ENCODE results near the gene USP32. TPM values are rescaled to one million over a fixed set of nuclear protein-coding genes. Genes with fewer than 3 reads are reported as not detected.
"Not testable (repeated sequence)": the region's sequence is repeated elsewhere in the genome, so short reads cannot be mapped to it uniquely, and the experiment has no call there.

USP32 gene
- total RNA-seq, 2 experiments from 2014 or later = 26.5 TPM

DNA sequence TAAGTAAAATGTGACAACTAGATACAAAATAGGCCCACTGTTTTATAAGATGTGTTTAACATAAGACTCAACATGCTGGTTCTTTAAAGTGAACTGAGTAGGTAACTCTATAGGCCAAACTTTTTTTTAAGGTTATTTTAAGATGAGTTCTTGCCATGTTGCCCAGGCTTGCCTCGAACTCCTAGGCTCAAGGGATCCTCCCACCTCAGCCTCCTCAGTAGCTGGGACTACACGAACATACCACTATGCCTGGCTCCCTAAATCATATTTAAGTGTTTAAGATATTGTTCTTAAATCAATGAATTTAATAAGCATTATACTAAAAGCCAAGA is 69.9 kb downstream of the USP32 start:
- POLR2A ChIA-PET = no interaction called here
- no peaks in the 10 kb centered on the region for H3K36me3 Mint-ChIP-seq (ENCODE audit: low read depth)
- H3K27me3 Mint-ChIP-seq = no peaks in the 10 kb centered on the region
- no peak for ATAC-seq
- H3K9me3 Mint-ChIP-seq = no peaks in the 10 kb centered on the region
- intact Hi-C loops (cut with micrococcal nuclease) = no loop called here
- H3K27ac Mint-ChIP-seq = no peak overlapping the region
- peaks cover 8% of the 10 kb centered on the region for H3K4me1 Mint-ChIP-seq (ENCODE audit: low read depth)
- TF ChIP-seq, protein P1, sequence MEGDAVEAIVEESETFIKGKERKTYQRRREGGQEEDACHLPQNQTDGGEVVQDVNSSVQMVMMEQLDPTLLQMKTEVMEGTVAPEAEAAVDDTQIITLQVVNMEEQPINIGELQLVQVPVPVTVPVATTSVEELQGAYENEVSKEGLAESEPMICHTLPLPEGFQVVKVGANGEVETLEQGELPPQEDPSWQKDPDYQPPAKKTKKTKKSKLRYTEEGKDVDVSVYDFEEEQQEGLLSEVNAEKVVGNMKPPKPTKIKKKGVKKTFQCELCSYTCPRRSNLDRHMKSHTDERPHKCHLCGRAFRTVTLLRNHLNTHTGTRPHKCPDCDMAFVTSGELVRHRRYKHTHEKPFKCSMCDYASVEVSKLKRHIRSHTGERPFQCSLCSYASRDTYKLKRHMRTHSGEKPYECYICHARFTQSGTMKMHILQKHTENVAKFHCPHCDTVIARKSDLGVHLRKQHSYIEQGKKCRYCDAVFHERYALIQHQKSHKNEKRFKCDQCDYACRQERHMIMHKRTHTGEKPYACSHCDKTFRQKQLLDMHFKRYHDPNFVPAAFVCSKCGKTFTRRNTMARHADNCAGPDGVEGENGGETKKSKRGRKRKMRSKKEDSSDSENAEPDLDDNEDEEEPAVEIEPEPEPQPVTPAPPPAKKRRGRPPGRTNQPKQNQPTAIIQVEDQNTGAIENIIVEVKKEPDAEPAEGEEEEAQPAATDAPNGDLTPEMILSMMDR (IDR thresholded peaks at IDR 0.05) = no peak
- CTCF ChIA-PET = no interaction called here
- H3K4me3 Mint-ChIP-seq = no peak overlapping the region
- no peak for DNase-seq

DNA sequence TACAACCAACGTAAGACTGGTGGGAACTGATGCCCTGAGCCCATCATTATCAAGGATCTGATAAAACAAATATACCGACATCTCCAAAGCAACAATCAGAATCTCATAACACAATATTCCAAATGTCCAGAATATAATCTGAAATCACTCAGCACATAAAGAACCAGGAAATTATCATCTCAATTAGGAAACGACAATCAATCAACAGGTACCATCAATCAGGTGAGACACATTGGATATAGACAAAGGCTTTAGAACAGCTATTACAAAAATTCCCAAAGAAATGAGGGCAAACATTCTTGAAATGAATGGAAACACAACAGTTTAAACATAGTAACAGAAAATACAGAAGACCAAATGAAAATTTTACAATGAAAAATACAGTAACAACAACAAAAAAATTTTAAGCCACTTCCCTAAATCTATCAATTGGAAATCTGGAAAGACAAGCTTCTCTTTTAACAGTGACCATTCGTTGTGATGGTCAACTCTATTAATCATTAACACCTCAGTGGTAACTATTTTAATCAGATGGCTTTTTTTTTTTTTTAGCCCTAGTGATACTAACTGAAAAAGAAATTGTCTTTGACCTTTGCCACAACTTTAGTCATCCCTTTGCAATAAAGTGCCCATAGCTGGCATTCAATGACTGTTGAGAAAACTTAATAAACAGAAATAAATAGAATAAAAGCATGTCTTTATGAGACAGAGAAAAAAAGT is 70.4 kb downstream of the USP32 start:
- H3K36me3 Mint-ChIP-seq (ENCODE audit: low read depth) = peaks cover 3% of the 10 kb centered on the region
- POLR2A ChIA-PET = no interaction called here
- H3K4me3 Mint-ChIP-seq = no peak overlapping the region
- DNase-seq = no peak
- peaks cover 10% of the 10 kb centered on the region for H3K4me1 Mint-ChIP-seq (ENCODE audit: low read depth)
- intact Hi-C loops (cut with micrococcal nuclease) = no loop called here
- CTCF ChIA-PET = no interaction called here
- no peaks in the 10 kb centered on the region for H3K27me3 Mint-ChIP-seq
- ATAC-seq = no peak
- H3K27ac Mint-ChIP-seq = no peak overlapping the region
- H3K9me3 Mint-ChIP-seq = no peaks in the 10 kb centered on the region
- TF ChIP-seq, protein P1 (IDR thresholded peaks at IDR 0.05) = no peak

DNA sequence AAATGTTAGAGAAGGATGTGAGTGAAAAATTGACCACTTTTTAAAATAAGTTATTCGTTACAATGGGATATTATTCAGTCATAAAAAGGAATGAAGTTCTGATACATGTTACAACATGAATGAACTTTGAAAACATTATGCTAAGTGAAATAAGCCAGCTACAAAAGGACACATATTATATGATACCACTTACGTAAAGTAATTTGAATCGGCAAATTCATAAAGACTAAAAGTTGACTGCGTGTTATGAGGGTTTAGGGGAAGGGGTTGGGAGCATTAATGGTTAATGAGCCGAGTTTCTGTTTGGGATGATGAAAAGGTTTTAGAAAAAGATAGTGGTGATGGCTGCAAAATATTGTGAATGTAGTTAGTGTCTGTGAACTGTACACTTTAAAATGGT is 73.1 kb downstream of the USP32 start:
- peaks cover 5% of the 10 kb centered on the region for H3K36me3 Mint-ChIP-seq (ENCODE audit: low read depth)
- ChIA-PET POLR2A (no interaction called here), CTCF (interaction anchor here (1.4 kb wide), 1 partner anchor 251 kb away, joined by 3 read pairs; no protein-coding TSS in a partner anchor)
- DNase-seq (no peak), ATAC-seq (no peak)
- TF ChIP-seq, protein P1 (IDR thresholded peaks at IDR 0.05) = no peak
- no peak overlapping the region for H3K27ac Mint-ChIP-seq
- no peaks in the 10 kb centered on the region for H3K27me3 Mint-ChIP-seq
- no peaks in the 10 kb centered on the region for H3K9me3 Mint-ChIP-seq
- H3K4me1 Mint-ChIP-seq (ENCODE audit: low read depth) = peaks cover 19% of the 10 kb centered on the region
- intact Hi-C loops (cut with micrococcal nuclease) = no loop called here
- H3K4me3 Mint-ChIP-seq = no peak overlapping the region

DNA sequence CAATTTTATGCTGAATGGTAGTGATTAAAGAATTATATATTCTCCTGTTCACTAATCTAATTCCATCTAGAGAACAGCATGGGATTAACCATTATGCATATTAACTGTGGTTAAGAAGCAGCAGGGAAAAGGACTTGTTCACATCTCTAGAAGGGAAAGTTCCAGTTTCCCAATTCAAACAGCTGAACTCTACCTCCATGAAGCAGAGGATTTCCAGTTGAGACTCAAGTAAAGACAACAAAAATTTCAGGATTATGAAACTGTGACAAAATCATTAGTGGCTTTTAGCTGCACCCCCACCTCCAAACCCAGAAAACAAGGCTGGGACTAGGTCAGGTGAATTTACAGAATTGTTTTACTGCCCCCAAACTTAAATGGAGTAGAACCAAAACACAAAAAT is 73.6 kb downstream of the USP32 start:
- Mint-ChIP-seq H3K27ac (no peak overlapping the region), H3K9me3 (no peaks in the 10 kb centered on the region), H3K27me3 (no peaks in the 10 kb centered on the region), H3K36me3 (ENCODE audit: low read depth) (peaks cover 7% of the 10 kb centered on the region), H3K4me3 (no peak overlapping the region), H3K4me1 (ENCODE audit: low read depth) (peaks cover 20% of the 10 kb centered on the region)
- ChIA-PET CTCF (interaction anchor here (1.4 kb wide), 1 partner anchor 252 kb away, joined by 3 read pairs; no protein-coding TSS in a partner anchor), POLR2A (no interaction called here)
- intact Hi-C loops (cut with micrococcal nuclease) = no loop called here
- ATAC-seq = no peak
- TF ChIP-seq, protein P1 (IDR thresholded peaks at IDR 0.05) = no peak
- no peak for DNase-seq

DNA sequence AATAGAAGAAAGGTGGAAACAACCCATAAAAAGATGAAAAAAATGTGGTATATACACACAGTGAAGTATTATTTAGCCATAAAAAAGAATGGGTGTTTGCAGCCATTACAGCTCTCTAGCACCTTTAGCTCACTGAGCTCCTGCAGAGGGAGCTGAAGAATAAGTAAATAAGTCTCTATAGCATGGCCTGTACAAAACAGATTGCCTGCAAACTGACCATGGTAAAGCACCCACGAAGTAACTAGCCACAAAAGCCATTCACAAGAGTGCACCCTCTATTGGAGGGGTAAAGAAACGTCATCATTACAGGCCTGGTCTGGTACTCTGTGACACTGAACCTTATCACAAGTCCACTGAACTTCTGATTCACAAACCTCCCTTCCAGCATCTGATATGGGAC is 76.3 kb downstream of the USP32 start:
- DNase-seq (no peak), ATAC-seq (no peak)
- H3K27ac Mint-ChIP-seq = no peak overlapping the region
- no peak overlapping the region for H3K4me3 Mint-ChIP-seq
- CTCF ChIA-PET = no interaction called here
- H3K9me3 Mint-ChIP-seq = peaks cover 1% of the 10 kb centered on the region
- peaks cover 14% of the 10 kb centered on the region for H3K4me1 Mint-ChIP-seq (ENCODE audit: low read depth)
- intact Hi-C loops (cut with micrococcal nuclease) = no loop called here
- H3K27me3 Mint-ChIP-seq = no peaks in the 10 kb centered on the region
- POLR2A ChIA-PET = no interaction called here
- H3K36me3 Mint-ChIP-seq (ENCODE audit: low read depth) = peaks cover 7% of the 10 kb centered on the region
- TF ChIP-seq, protein P1 (IDR thresholded peaks at IDR 0.05) = no peak

DNA sequence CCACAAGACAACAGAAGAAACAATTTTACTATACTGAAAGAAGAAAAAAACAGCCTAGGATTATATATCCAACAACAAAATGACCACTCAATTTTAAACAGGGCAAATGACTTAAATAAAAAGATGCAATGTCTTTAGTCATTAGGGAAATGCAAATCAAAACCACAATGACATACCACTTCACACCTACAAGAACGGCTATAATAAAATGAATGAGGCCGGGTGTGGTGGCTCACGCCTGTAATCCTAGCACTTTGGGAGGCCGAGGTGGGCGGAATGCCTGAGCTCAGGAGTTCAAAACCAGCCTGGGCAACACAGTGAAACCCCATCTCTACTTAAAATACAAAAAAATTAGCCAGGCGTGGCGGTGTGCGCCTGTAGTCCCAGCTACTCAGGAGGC is 77.0 kb downstream of the USP32 start:
- H3K36me3 Mint-ChIP-seq (ENCODE audit: low read depth); H3K4me3 Mint-ChIP-seq; H3K27ac Mint-ChIP-seq; H3K27me3 Mint-ChIP-seq; CTCF ChIA-PET; ATAC-seq; intact Hi-C loops (cut with micrococcal nuclease); H3K9me3 Mint-ChIP-seq; POLR2A ChIA-PET: not testable (repeated sequence)
- peaks cover 14% of the 10 kb centered on the region for H3K4me1 Mint-ChIP-seq (ENCODE audit: low read depth)
- DNase-seq = peak; percentile 19

All from activated CD8-positive, alpha-beta T cell treated with anti-CD3 and anti-CD28 coated beads for 36 hours (primary cell).